Measurements from ENCODE around the gene TMPRSS15.
A peak's percentile ranks its signal among the peaks of the same experiment; 100 is the strongest.
"Not testable (repeated sequence)": the region's sequence is repeated elsewhere in the genome, so short reads cannot be mapped to it uniquely, and the experiment has no call there.

The TMPRSS15 gene

DNA sequence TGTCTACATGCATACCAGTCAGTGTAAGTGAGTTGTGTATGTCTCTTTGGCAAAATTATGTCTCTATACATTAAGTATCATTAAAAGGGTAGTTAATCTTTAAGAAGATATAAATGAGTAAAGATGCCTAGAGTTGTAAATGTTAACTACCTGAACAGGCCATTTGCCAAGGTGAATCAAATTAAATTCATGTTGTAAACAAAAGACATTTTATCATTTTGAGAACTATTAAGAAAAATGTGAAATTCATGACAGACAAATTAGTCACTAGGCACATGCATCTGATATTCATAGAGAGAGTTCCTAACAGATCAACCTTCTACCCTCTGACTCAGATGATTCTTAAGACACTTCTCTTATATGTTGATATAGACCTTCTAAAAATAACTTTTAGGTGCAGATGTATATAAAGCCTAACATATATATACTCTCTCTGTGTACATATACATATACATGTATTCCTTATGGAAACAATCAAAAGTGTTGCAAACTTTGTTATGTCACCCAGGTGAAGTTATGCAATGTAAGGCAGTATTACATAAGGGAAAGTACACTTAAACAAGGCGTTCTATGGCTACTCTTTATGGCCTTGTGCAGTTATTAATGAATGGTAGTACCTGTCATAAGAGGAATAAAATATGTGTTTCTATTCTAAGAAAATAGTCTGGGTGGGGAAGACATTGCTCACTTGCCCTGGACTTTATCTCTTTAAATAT is at the start of gene TMPRSS15:
Gene TMPRSS15, minus strand, starts transcription at position 51 of the 716 bp plus-strand sequence. CDS start 163 bp downstream, outside the sequence.
- DNase-seq, result no peak

- DNase-seq, result no peak
These were observed 48.1 kb upstream of the TMPRSS15 start for GRCh38 chr21:18451670-18452069.

DNA sequence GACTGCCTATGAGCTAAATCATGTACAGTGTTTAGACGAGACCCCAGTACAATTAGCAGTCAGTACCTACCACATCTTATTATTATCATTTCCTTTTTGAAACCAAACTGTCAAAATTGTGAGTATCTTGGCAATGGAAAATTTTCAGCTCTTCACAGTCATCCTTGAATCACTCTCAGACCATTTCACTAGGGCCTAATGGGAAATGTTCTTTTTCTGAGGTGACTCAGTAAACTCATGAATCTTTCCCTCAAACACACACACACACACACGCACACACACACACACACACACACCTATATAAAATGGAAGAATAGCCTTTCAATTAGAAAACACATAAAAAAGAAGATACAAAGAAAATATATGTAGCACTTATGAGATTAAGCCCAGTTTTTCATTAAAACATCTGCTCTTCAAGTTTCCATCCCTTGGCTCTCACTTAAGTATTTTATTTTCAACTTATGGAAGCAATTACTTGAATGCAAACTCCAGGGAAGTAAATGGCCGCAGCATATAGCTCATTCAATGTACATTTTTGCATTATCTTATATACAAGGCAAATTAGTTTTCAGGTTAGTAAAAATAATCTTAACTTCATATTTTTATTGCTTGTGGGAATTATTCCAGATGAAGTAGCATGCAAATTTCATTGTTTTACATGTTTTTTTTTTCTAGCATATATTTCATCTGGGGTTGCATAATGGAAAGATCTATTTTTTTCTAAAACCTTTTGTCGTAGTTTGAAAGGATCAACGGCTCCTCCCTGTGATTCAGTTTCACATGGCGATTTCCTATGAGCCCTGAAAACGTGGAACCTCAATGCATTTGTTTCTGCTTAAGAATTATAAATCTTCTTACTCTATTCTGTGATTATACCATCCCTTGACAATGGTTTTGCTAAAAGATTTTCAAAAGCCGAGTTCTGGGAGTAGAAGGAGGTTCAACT is 46.3 kb upstream of the TMPRSS15 start:
- DNase-seq, result no peak

DNA sequence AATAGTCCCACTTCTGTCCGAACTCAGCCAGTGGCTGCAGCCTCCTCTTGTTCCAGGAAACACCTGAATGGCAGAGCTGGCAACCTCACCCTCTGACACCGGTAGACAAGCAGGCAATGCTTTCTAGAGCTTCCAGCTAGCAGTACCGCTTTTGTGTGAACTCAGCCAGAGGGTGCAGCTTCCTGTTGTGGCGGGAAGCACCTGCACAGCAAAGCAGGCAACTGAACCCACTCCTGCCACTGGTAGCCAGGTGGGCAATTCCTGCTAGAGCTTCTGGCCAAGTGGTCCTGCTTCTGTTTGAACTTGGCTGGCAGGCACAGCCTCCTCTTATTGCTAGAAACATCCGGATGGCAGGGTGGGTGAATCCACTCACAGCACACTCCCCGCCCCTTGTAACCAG is 40.1 kb upstream of the TMPRSS15 start:
- DNase-seq, result no peak

- no peak for DNase-seq
These were observed 39.5 kb upstream of the TMPRSS15 start for GRCh38 chr21:18443085-18443484.

DNA sequence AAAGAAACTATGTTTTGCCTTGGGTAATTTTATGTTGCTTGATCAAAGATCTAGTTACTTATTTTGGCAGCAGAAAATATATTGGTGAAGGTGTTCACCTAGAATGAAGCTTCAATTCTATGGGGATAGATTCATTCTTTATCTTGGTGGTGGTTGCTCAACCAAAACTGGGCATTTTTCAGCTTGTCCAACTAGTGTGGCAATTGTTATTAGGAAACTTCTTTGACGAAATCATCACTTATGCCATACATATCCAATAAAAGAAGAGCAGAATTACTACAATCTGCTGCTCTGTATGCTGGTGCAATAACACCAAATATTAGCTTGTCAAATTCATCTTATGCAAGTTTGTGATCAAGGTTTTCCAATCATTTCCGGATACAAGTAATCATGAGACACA is 26.8 kb upstream of the TMPRSS15 start:
- DNase-seq, result no peak

- no peak for DNase-seq
These were observed 20.7 kb upstream of the TMPRSS15 start for GRCh38 chr21:18424276-18424675.

DNA sequence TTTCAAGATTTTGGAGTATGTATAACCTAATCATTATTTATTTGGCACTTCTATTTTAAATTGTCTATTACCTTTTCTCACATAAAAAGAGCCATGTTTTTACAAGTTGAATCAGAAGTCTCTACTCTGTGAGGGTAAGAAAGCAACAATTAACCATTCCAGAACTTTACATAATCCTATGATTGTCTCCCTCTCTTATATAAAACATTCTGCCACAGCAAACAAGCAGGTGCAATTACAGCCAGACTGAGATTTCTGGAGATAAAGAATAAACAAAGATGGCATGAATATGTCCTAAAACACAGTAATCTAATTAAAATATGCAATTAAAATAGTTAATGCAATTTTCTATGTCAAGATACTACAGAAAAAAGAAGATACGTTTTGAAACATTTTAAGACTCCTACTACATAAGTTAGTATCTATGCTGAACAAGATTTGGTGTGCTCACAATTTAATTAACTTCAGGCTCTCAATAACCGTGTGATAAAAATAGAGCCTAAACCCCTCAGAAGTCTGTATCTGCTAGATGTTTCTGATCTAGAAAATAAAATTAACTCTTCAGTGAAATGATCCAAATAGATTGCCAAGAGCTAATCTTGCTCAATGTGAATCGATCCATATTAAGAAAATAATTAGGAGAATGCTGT is 13.7 kb upstream of the TMPRSS15 start:
- DNase-seq, result no peak

DNA sequence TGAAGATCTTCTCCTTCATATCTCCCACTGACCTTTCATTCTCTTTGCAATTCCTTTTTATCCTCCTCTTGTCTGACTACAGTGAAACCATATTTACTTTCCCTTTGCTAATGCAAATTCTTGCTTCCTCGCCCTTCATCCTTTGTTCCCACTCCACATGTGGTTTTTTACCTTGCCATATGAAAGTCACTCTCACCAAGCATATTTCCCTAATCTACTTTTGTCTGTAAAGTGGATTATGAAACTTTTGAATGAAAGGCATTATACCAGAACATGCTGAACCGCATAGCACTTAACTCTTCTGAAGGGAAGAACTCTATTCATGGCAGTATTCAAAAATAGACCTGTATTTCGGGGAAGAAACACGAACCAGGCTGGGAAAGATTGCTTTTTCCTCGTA is 8.0 kb upstream of the TMPRSS15 start:
- DNase-seq, result no peak

- no peak for DNase-seq
These were observed 6.0 kb upstream of the TMPRSS15 start for GRCh38 chr21:18409579-18409978.

- DNase-seq, result no peak
These were observed 4.7 kb downstream of the TMPRSS15 start for GRCh38 chr21:18398843-18399242.

- DNase-seq, result no peak
These were observed 15.6 kb downstream of the TMPRSS15 start for GRCh38 chr21:18387994-18388393.

- peak; percentile 64 for DNase-seq
These were observed 18.8 kb downstream of the TMPRSS15 start for GRCh38 chr21:18384771-18385170.

- not testable (repeated sequence) for DNase-seq
These were observed 20.5 kb downstream of the TMPRSS15 start for GRCh38 chr21:18382934-18383619.

GRCh38 chr21:18382141-18382540 is 21.4 kb downstream of the TMPRSS15 start:
- DNase-seq, result no peak

GRCh38 chr21:18373606-18374005 is 30.0 kb downstream of the TMPRSS15 start:
- DNase-seq, result no peak

DNA sequence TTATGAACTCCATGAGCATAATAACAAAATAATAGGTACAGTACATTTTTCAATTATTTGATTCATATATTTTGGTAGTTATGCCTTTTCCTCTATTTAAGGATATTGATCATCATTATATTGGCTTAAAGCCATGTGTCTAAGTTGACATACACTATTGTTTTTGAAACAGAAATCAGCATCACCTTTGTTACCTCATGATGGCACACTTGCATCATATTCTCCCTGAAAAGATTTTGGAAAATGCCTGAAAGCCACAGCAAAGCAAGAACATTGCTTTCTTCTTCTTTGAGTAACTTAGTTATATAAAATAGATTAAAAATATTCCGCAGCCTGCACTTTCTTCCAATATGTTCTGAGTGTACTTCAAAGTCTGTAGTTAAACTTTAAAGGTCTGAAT is 33.3 kb downstream of the TMPRSS15 start:
- no peak for DNase-seq

DNA sequence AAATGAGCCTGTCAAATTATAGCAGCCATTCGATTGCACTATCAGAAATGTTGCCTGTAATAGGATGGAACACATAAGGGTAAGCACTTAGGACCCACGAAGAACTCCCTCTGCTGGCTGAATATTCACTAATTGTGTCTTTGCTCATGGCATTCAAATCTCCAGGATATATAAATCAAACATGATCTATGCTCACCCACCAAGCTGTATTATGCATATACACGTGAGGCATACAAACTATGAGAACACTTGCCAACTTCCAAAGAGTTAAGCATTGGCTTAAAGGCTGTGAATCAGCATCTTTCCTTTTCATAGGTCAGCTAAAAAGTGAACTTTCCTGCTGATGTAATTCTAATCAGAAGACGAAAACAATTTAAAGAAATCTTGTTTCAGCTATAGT is 34.5 kb downstream of the TMPRSS15 start:
- peak; percentile 40 for DNase-seq

GRCh38 chr21:18368205-18368604 is 35.4 kb downstream of the TMPRSS15 start:
- no peak for DNase-seq

GRCh38 chr21:18356801-18357200 is 46.8 kb downstream of the TMPRSS15 start:
- DNase-seq, result no peak

DNA sequence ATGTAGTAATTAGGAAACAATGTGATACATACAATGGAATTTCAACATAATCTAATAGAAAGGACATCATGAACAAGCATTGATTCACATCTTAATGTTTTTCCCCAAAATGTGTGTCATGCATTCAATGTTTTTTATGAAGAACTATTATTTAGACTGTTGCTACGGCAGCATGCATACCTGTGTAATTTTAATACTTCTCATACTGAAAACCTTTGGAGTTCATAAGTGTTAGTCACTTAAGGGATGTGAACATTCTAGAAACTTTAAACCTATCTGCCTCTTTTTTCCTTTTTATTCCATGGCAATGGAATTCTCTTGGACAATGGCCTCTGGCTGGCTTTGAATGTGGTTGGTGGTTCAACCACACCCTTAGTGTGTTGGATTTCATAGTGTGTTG is 48.6 kb downstream of the TMPRSS15 start:
- DNase-seq, result no peak

DNA sequence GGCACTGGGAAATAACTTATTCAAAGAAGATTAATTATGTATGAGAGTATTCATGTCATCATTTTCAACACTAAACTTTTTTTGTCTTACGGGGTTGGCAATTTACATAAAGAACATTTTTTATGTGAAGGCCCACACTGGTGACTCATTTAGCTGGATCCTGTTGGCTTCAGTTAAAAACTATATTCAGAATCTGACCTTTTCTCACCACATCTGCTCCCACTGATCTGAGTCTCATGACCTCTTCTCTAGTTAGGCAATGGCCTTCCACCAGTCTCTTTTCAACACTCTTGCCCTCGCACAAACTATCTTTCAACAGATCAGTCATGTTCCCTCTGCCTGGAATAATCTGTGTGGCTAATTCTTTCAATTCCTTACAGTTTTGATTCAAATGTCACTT is 53.4 kb downstream of the TMPRSS15 start:
- no peak for DNase-seq

DNA sequence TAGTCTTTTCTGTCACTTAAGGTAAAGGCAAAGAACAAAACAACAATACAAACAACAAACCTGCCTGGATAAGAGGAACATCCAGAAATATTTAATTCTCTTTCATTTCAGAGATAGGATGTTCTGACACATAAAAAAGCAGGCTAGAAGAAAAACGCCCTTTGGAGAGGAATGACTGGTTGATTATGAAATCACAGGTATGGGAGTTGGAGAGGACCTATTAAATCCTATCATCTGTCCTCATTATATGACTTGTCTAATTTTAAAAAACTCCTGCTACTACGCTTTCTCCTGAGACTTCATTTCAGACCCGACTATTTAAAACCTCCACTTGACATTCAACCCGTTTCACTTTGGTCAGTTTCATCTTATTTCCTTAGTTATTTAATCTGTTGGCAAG is 54.1 kb downstream of the TMPRSS15 start:
- DNase-seq, result no peak
